HT1080 (cell line): ENCODE results near the gene C8G. TPM values are rescaled to one million over a fixed set of nuclear protein-coding genes. Genes with fewer than 3 reads are reported as not detected.

ENCODE experiments used
- total RNA-seq: library from RNA; depleted of rRNA; stranded (reverse); fragments of >200 nt; shearing (Covaris generic); gene quantifications from 2 replicates; pipeline ENCODE4 v1.2.3, GENCODE V29; 2014; rRNA removed

The C8G gene
- total RNA-seq, 1 experiment from 2014 or later: 0.47 TPM

Other genes starting within 250 kb of the C8G start
- gene DIPK1B, start 232.7 kb upstream of the C8G start, total RNA-seq: 2.4 and 4.5 TPM in 2 replicates
- not detected in 2 replicates for gene LCN10, start 202.3 kb upstream of the C8G start, total RNA-seq
- not detected in 2 replicates for gene LCN6, start 196.7 kb upstream of the C8G start, total RNA-seq
- not detected in 2 replicates for gene LCN8, start 187.0 kb upstream of the C8G start, total RNA-seq
- not detected in 2 replicates for gene LCN15, start 180.7 kb upstream of the C8G start, total RNA-seq
- 52.5 and 71.5 TPM in 2 replicates for gene TMEM141, start 153.9 kb upstream of the C8G start, total RNA-seq
- not detected in 2 replicates for gene CCDC183, start 148.9 kb upstream of the C8G start, total RNA-seq
- 87.9 and 90.9 TPM in 2 replicates for gene RABL6, start 137.3 kb upstream of the C8G start, total RNA-seq
- gene AJM1, start 102.8 kb upstream of the C8G start, total RNA-seq: 0.87 and 1.5 TPM in 2 replicates
- gene PHPT1, start 95.8 kb upstream of the C8G start, total RNA-seq: 124 and 165 TPM in 2 replicates
- 5.5 and 7.4 TPM in 2 replicates for gene MAMDC4, start 92.9 kb upstream of the C8G start, total RNA-seq
- gene EDF1, start 78.9 kb upstream of the C8G start, total RNA-seq: 301 and 357 TPM in 2 replicates
- gene TRAF2, start 58.7 kb upstream of the C8G start, total RNA-seq: 16.9 and 18.5 TPM in 2 replicates
- 171 and 188 TPM in 2 replicates for gene FBXW5, start 505 bp upstream of the C8G start, total RNA-seq
- not detected in 2 replicates for gene LCN12, start 7.0 kb downstream of the C8G start, total RNA-seq
- not detected in 2 replicates for gene PTGDS, start 32.3 kb downstream of the C8G start, total RNA-seq
- not detected in 2 replicates for gene LCNL1, start 37.8 kb downstream of the C8G start, total RNA-seq
- 68.0 and 77.8 TPM in 2 replicates for gene PAXX, start 47.2 kb downstream of the C8G start, total RNA-seq
- gene CLIC3, start 51.3 kb downstream of the C8G start, total RNA-seq: 1.0 and 1.7 TPM in 2 replicates
- gene ABCA2, start 83.0 kb downstream of the C8G start, total RNA-seq: 7.5 and 9.0 TPM in 2 replicates
- gene FUT7, start 86.8 kb downstream of the C8G start, total RNA-seq: not detected in 2 replicates
- 31.5 and 39.2 TPM in 2 replicates for gene NPDC1, start 100.9 kb downstream of the C8G start, total RNA-seq
- not detected in 2 replicates for gene ENTPD2, start 108.8 kb downstream of the C8G start, total RNA-seq
- gene SAPCD2, start 125.3 kb downstream of the C8G start, total RNA-seq: 58.5 and 69.2 TPM in 2 replicates
- 12.0 and 15.6 TPM in 2 replicates for gene UAP1L1, start 132.3 kb downstream of the C8G start, total RNA-seq
- gene MAN1B1, start 141.7 kb downstream of the C8G start, total RNA-seq: 56.1 and 59.3 TPM in 2 replicates
- gene DPP7, start 169.5 kb downstream of the C8G start, total RNA-seq: 43.8 and 45.5 TPM in 2 replicates
- gene GRIN1, start 193.9 kb downstream of the C8G start, total RNA-seq: not detected in 2 replicates
- gene LRRC26, start 224.8 kb downstream of the C8G start, total RNA-seq: not detected in 2 replicates
- gene TMEM210, start 226.8 kb downstream of the C8G start, total RNA-seq: not detected in 2 replicates
- gene ANAPC2, start 243.3 kb downstream of the C8G start, total RNA-seq: 18.5 and 27.2 TPM in 2 replicates
- gene SSNA1, start 243.4 kb downstream of the C8G start, total RNA-seq: 101 and 138 TPM in 2 replicates